G401 (cell line): ENCODE measurements around the gene SMOC1. TPM values are rescaled to one million over a fixed set of nuclear protein-coding genes. Genes with fewer than 3 reads are reported as not detected.
A peak's percentile ranks its signal among the peaks of the same experiment; 100 is the strongest.

Experiments used
- DNase-seq: peaks from one replicate; pipeline ENCODE4 v3.0.0-alpha.2; 2015; ENCODE audit warnings: low spot score
- in situ Hi-C: cut with HindIII; loops from 2 replicates; pipeline ENCODE4 v1.10.0; 2016; ENCODE audit warnings: low sequenced_read_pairs, mixed read lengths
- total RNA-seq: library from RNA; depleted of rRNA; stranded (reverse); fragments of >200 nt; shearing (Covaris generic); gene quantifications from 2 replicates; pipeline ENCODE4 v1.2.3, GENCODE V29; 2014

Gene SMOC1
- total RNA-seq, 1 experiment from 2014 or later, result not detected

DNA sequence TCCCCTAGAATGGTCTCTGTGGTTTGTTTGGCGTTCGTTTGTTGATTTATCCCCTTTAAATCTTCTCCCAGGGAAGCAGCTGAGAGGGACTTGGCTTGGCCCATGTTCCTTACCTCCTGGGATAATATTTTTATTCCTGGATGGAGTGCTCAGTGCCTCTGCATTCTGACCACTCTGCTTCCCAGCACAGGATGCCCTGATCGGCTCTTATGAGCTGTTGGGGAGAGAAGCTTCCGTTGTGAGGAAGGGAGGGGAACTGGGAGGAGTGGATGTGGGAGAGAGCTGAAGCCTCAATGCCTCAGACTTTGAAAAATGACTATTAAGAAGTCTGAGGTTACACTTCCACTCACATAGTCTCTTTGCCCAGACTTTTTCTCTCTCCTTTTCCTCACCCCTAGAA lies 114.8 kb downstream of the SMOC1 start:
- in situ Hi-C loops, result no loop called here
- DNase-seq, result no peak

GRCh38 chr14:69996216-69996615 lies 117.0 kb downstream of the SMOC1 start:
- DNase-seq, result no peak
- in situ Hi-C loops, result no loop called here

DNA sequence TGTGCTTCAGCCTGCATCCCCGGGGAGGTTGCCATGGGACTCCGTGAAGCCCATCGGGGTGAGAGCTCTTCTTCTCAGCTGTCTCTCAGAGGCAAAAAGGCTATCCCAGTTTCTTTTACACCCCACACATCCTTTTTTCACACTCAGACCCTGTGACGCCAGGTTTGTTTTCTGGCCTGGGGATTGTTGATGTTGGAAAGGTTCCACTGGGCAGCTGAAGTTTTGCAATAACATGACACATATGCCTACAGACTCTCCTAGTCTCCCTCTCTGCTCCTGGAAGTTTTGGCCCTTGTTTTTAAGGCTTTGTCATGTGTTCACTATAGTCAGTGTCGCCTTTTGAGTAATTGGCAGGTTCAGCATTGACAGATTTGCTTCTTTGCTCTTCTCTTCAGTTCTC lies 118.6 kb downstream of the SMOC1 start:
- DNase-seq, result no peak

GRCh38 chr14:69999261-69999674 lies 120.1 kb downstream of the SMOC1 start:
- DNase-seq, result no peak

More for the DNA sequence above, 118.6 kb downstream of the SMOC1 start:
- in situ Hi-C loops, result no loop called here

DNA sequence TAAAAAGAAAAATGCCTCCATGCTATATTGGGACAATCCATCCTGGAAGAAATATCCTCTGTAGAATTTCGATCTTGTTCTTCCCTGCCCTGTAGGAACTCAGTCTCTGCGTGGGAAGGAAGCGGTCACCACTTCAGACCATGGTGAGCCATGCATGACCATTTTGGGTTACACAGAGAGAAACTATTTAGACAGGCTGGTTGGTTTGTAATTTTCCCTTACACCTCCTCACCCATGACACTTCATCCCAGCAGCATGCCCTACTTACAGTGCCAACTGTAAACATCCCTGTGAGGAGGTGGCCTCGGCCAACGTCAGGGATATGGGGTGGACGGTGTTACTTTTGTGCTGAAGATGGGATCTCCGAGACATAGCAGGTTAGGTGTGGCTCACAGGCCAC lies 121.4 kb downstream of the SMOC1 start:
- in situ Hi-C loops, result no loop called here

More at GRCh38 chr14:69999261-69999674, 120.1 kb downstream of the SMOC1 start:
- in situ Hi-C loops, result no loop called here

GRCh38 chr14:70002589-70003346 lies 123.6 kb downstream of the SMOC1 start:
- in situ Hi-C loops, result no loop called here

More for the DNA sequence above, 121.4 kb downstream of the SMOC1 start:
- DNase-seq, result no peak

GRCh38 chr14:70004791-70005190 lies 125.6 kb downstream of the SMOC1 start:
- in situ Hi-C loops, result no loop called here
- no peak for DNase-seq

More at GRCh38 chr14:70002589-70003346, 123.6 kb downstream of the SMOC1 start:
- no peak for DNase-seq

- no peak for DNase-seq
- in situ Hi-C loops, result no loop called here
Observed at GRCh38 chr14:70005281-70005805, 126.1 kb downstream of the SMOC1 start.

GRCh38 chr14:70006699-70007098 lies 127.5 kb downstream of the SMOC1 start:
- no peak for DNase-seq
- in situ Hi-C loops, result no loop called here

DNA sequence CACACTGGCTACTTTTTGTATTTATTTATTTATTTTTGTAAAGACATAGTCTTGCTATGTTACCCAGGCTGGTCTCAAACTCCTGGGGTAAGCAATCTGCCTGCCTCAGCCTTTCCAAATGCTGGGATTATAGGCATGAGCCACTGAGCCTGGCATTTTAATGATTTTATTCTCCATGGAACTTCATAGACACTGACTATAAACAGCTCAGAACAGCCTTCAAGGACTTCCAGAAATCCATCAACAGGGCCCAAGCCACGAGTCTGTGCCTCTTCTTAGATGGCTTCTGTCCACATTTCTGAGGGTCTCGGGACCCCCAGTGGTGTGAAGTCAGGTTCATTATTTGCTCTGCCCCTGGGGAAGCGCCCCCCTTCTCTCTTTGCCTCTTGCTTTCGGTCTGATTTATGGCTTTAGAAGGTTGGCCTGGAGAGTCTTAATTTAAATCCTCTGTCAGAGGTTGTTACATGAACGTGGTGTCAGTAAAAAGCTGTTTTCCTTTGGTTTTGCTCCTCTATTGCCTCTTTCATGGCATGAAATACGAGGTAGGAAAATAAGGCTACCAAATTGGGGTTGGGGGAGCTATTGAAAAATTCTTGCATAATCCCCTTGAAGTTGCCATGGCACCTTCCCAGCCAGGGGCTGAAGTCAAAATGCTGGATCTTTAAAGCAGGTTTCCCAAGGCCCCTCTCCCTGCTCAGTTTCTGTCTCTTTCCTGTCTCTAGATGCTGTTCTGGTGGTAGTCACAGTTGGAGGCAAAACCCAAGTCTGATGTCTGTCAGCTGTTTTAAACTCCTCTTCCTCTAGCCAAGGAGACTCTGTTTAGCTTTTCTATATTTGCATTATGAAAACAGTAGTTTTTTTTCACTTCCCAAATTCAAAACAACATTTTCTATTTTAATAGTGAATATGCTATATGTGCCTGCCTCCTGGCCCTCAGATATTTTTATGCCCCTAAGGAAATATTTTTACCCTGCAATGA lies 129.4 kb downstream of the SMOC1 start:
- in situ Hi-C loops, result no loop called here

DNA sequence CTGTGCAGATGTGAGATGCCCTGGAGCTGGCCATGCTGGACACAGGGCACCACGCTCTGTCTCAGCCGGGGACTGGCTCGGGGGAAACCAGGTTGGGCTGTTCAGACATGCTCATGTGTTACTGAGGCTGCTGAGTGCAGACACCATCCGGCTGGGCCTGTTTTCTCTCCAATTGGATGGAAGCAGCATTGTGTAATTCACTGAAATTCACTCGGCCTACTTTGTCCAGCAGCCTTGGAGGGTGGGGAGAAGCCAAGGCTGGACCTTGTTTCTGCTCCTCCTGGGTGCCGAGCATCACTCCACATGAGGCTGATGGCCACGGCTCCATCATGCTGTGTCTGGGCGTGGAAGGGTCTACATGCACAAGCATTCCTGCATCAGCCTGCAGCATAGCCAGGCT lies 130.7 kb downstream of the SMOC1 start:
- DNase-seq, result no peak
- in situ Hi-C loops, result no loop called here

More for the DNA sequence above, 129.4 kb downstream of the SMOC1 start:
- DNase-seq, result no peak

GRCh38 chr14:70011098-70011497 lies 131.9 kb downstream of the SMOC1 start:
- in situ Hi-C loops, result no loop called here
- no peak for DNase-seq

GRCh38 chr14:70011708-70012107 lies 132.5 kb downstream of the SMOC1 start:
- DNase-seq, result no peak
- in situ Hi-C loops, result no loop called here

- peak; percentile 3 for DNase-seq
- in situ Hi-C loops, result no loop called here
Observed at GRCh38 chr14:70013271-70013873, 134.2 kb downstream of the SMOC1 start.

GRCh38 chr14:70014406-70015095 lies 135.3 kb downstream of the SMOC1 start:
- in situ Hi-C loops, result no loop called here
- DNase-seq, result no peak

DNA sequence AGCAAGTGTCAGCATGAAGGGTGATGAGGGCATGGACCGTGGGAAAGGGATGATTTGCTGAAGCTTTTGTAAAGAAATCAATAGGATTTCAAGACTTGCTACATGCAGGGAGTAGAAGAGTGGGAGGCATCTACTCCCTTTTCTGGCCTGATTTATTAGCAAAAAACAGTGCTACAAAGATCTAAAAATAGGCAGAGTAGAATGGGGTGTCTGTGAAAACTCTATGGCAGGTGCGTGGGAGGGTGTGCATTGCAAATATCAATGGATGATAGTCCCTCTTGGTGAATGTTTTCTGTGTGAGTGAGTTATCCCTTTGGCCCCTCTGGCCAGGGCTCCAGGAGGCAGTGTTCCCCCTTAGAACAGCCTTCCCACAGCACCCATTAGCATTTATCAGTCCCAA lies 139.0 kb downstream of the SMOC1 start:
- no peak for DNase-seq
- in situ Hi-C loops, result no loop called here

GRCh38 chr14:70018713-70019211 lies 139.5 kb downstream of the SMOC1 start:
- in situ Hi-C loops, result no loop called here
- no peak for DNase-seq

DNA sequence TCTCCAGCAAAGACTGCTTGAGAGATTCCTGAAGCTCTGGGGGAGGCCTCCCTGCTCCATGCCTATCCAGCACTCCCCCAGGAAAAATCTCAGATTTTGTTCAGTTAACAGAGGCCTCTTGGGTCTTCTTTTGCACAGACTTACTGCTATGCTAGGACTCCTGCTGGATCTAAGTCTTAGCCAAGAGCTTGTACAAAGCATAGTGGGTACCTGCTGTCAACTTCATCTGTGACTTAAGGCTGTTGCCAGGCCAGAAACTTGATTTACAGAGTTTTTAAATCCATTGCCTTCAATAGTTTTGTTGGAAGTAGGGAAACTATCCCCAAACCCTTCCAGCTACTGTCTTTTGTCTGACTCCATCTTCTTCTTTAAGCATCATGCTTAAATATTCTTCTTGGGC lies 140.5 kb downstream of the SMOC1 start:
- in situ Hi-C loops, result no loop called here
- DNase-seq, result no peak
